HepG2 (cell line): ENCODE results near the gene PIK3CA. TPM values are rescaled to one million over a fixed set of nuclear protein-coding genes. Genes with fewer than 3 reads are reported as not detected.

Experiments
- ATAC-seq: fragments of 200-7000 bp; cut with Tn5 transposase; 3 replicates; pipeline ENCODE4 v1.9.1; 2020; ENCODE audit warnings: mild to moderate bottlenecking, moderate library complexity
- BruUV-seq: library from RNA; stranded (reverse); fragments of 400-500 nt; replicated peaks from 2 replicates; lab custom pipeline; 2021; lab: Mats Ljungman, UMichigan
- CTCF ChIA-PET: fragments of 300-600 bp; formaldehyde crosslinking; extraction: SDS; loops from one replicate; lab custom pipeline; 2021; ENCODE audit warnings: low total read pairs, inconsistent platforms, low intra/inter-chr PET ratio; lab: Yijun Ruan, JAX
- POLR2A ChIA-PET: fragments of 350-600 bp; sonication (Branson Sonifier 250); formaldehyde crosslinking; loops from one replicate; lab custom pipeline; 2020; ENCODE audit warnings: antibody characterized with exemption, inconsistent platforms; lab: Yijun Ruan, JAX
- DNase-seq: peaks from one replicate; pipeline ENCODE4 v3.0.0-alpha.2; 2015; ENCODE audit warnings: low spot score
- FAIRE-seq: peaks from 3 replicates; lab custom pipeline; 2011; peaks lifted over from hg19 to GRCh38; lab: Jason Lieb, UNC
- H2AFZ ChIP-seq: one replicate; pipeline ENCODE4 v1.6.1; 2011; ENCODE audit warnings: low read length, inconsistent platforms
- H3K27ac ChIP-seq: fragments of 300-600 bp; 3 replicates; pipeline ENCODE4 v1.8.0; 2011; ENCODE audit warnings: mixed run types, mild to moderate bottlenecking, mixed read lengths, low read length, inconsistent platforms; ENCODE audit not compliant: insufficient read depth; ENCODE audit errors: extremely low read length
- H3K27me3 ChIP-seq, 2 experiments: fragments of 200-600 bp in 1 of 2; 2 replicates in 1 of 2; 3 replicates in 1 of 2; pipeline versions ENCODE4 v1.6.0 to v1.8.0; 2011; ENCODE audit warnings: low read length in 2 of 2, mild to moderate bottlenecking in 2 of 2, moderate library complexity in 2 of 2, inconsistent platforms in 1 of 2; ENCODE audit not compliant: insufficient read depth in 2 of 2, control insufficient read depth in 1 of 2
- H3K36me3 ChIP-seq, 2 experiments: fragments of 200-600 bp in 1 of 2; replicated peaks in 1 of 2; 2 replicates in 1 of 2; 3 replicates in 1 of 2; pipeline versions ENCODE4 v1.5.1 to v1.8.0; 2011; ENCODE audit warnings: low read length in 2 of 2, inconsistent platforms in 1 of 2; ENCODE audit not compliant: insufficient read depth in 2 of 2, control insufficient read depth in 1 of 2
- H3K4me1 ChIP-seq: 2 replicates; pipeline ENCODE4 v1.5.1; 2012; ENCODE audit warnings: low read length, inconsistent platforms; ENCODE audit not compliant: insufficient read depth
- H3K4me2 ChIP-seq: 2 replicates; pipeline ENCODE4 v1.6.0; 2011; ENCODE audit warnings: low read depth, low read length, inconsistent platforms
- H3K4me3 ChIP-seq, 3 experiments: fragments of 200-600 bp in 1 of 3; sonication (generic), shearing (Covaris generic) in 1 of 3; replicated peaks in 1 of 3; 2 replicates each; pipeline ENCODE4 v1.5.1; 2011 to 2016; ENCODE audit warnings: low read length in 3 of 3, inconsistent platforms in 2 of 3, low read depth in 2 of 3, mild to moderate bottlenecking in 2 of 3, control low read depth in 1 of 3, mixed read lengths in 1 of 3; ENCODE audit not compliant: insufficient read depth in 1 of 3
- H3K79me2 ChIP-seq: one replicate; pipeline ENCODE4 v1.6.1; 2011; ENCODE audit warnings: low read length, inconsistent platforms; ENCODE audit not compliant: insufficient read depth
- H3K9ac ChIP-seq: 2 replicates; pipeline ENCODE4 v1.6.0; 2011; ENCODE audit warnings: mild to moderate bottlenecking, low read depth, low read length, inconsistent platforms; ENCODE audit not compliant: insufficient read depth
- H3K9me3 ChIP-seq: 2 replicates; pipeline ENCODE4 v1.5.1; 2012; ENCODE audit warnings: mild to moderate bottlenecking, low read length
- H4K20me1 ChIP-seq: 2 replicates; pipeline ENCODE4 v1.6.0; 2011; ENCODE audit warnings: inconsistent platforms, mild to moderate bottlenecking, low read length, moderate library complexity; ENCODE audit not compliant: insufficient read depth
- BCL3 ChIP-seq: sonication (generic); formaldehyde crosslinking; IDR thresholded peaks from 2 replicates; pipeline ENCODE4 v1.5.1; 2020; ENCODE audit warnings: mild to moderate bottlenecking, missing genetic modification reagents, moderate library complexity
- CBFB ChIP-seq: sonication (generic); formaldehyde crosslinking; IDR thresholded peaks from 2 replicates; pipeline ENCODE4 v1.4.0; 2020; ENCODE audit warnings: missing genetic modification reagents
- CHCHD3 ChIP-seq: sonication (generic); formaldehyde crosslinking; IDR thresholded peaks from 2 replicates; pipeline ENCODE4 v1.8.0; 2022; ENCODE audit warnings: mild to moderate bottlenecking, missing genetic modification reagents, moderate library complexity
- DZIP1 ChIP-seq: sonication (generic); formaldehyde crosslinking; IDR thresholded peaks from 2 replicates; pipeline ENCODE4 v1.5.0; 2020; ENCODE audit warnings: mild to moderate bottlenecking, missing genetic modification reagents
- EED ChIP-seq: sonication (generic); formaldehyde crosslinking; IDR thresholded peaks from 2 replicates; pipeline ENCODE4 v1.5.0; 2020; ENCODE audit warnings: mild to moderate bottlenecking, missing genetic modification reagents
- GZF1 ChIP-seq: sonication (generic); formaldehyde crosslinking; IDR thresholded peaks from 2 replicates; pipeline ENCODE4 v1.5.1; 2020; ENCODE audit warnings: mild to moderate bottlenecking, missing genetic modification reagents
- PLRG1 ChIP-seq: fragments of 450-650 bp; conservative IDR thresholded peaks from 2 replicates; pipeline ENCODE4 v1.6.1; 2016
- RARA ChIP-seq: IDR thresholded peaks from 2 replicates; pipeline ENCODE4 v1.6.1; 2016; ENCODE audit warnings: missing genetic modification reagents, missing compliant biosample characterization
- SP5 ChIP-seq: IDR thresholded peaks from 2 replicates; pipeline ENCODE4 v1.6.1; 2016; ENCODE audit warnings: low read depth, borderline replicate concordance
- SRY ChIP-seq: sonication (generic); formaldehyde crosslinking; IDR thresholded peaks from 2 replicates; pipeline ENCODE4 v1.8.0; 2022; ENCODE audit warnings: mild to moderate bottlenecking, missing genetic modification reagents
- TRIM24 ChIP-seq: sonication (generic); formaldehyde crosslinking; IDR thresholded peaks from 2 replicates; pipeline ENCODE4 v1.8.0; 2022; ENCODE audit warnings: mild to moderate bottlenecking, missing genetic modification reagents
- ZBTB21 ChIP-seq: sonication (generic); formaldehyde crosslinking; IDR thresholded peaks from 2 replicates; pipeline ENCODE4 v1.4.0; 2020; ENCODE audit warnings: missing genetic modification reagents
- ZNF292 ChIP-seq: sonication (generic); formaldehyde crosslinking; IDR thresholded peaks from 2 replicates; pipeline ENCODE4 v1.8.1; 2022; ENCODE audit warnings: mild to moderate bottlenecking, low read depth, missing genetic modification reagents, borderline replicate concordance
- ZNF724P ChIP-seq: sonication (generic); formaldehyde crosslinking; IDR thresholded peaks from 2 replicates; pipeline ENCODE4 v1.8.0; 2022; ENCODE audit warnings: missing genetic modification reagents, borderline replicate concordance
- ZNF839 ChIP-seq: sonication (generic); formaldehyde crosslinking; IDR thresholded peaks from 2 replicates; pipeline ENCODE4 v1.4.0; 2020; ENCODE audit warnings: missing genetic modification reagents, mild to moderate bottlenecking, borderline replicate concordance
- WGBS: methylation state at CpG from one replicate; pipeline ENCODE4 v1.1.6; 2017; ENCODE audit warnings: low lambda C conversion rate; 5-methylcytosine and 5-hydroxymethylcytosine counted together
- in situ Hi-C: cut with HindIII; loops from 2 replicates; pipeline ENCODE4 v1.10.0; 2017; ENCODE audit warnings: low pct_unique_long_range_greater_than_20kb; ENCODE audit not compliant: extremely low pct_ligation_motif_present
- intact Hi-C: fragments of 100-400 bp; cut with micrococcal nuclease; formaldehyde crosslinking; loops from one replicate; pipeline ENCODE4 v1.10.0; 2022; ENCODE audit not compliant: unreplicated experiment
- polyA plus RNA-seq, 8 experiments: library from polyadenylated mRNA; depleted of rRNA in 3 of 8; stranded (reverse) in 7 of 8; unstranded in 1 of 8; fragments of >200 nt; fragmentation: Illumina TruSeq in 4 of 8; extraction: Trizol in 4 of 8; gene quantifications; 2 replicates each; pipeline versions ENCODE4 v1.2.1 to v1.2.3, GENCODE V29; 2011 to 2016; ENCODE audit warnings: low read depth in 4 of 8, missing spikeins in 1 of 8, mixed read lengths in 1 of 8; ENCODE audit not compliant: insufficient read depth in 1 of 8
- total RNA-seq, 5 experiments: library from RNA; depleted of rRNA; stranded (reverse); fragments of >200 nt; fragmentation: Illumina TruSeq; extraction: Trizol; gene quantifications; 2 replicates each; pipeline ENCODE4 v1.2.3, GENCODE V29; 2016; ENCODE audit warnings: low read depth in 1 of 5
- TF ChIP-seq, protein P1 (sequence below): IDR thresholded peaks from 2 replicates; pipeline ENCODE4 v1.4.0; 2020; ENCODE audit warnings: mild to moderate bottlenecking, missing genetic modification reagents
- TF ChIP-seq, protein P2 (sequence below): sonication (generic); formaldehyde crosslinking; IDR thresholded peaks from 2 replicates; pipeline ENCODE4 v1.8.1; 2023; ENCODE audit warnings: missing genetic modification reagents, inconsistent platforms, borderline replicate concordance

The PIK3CA gene
- total and polyA plus RNA-seq, 2 of the 13 experiments (the other 11 are each of a cell fraction or from before 2014, with no cell fraction given), result 5.7 to 11.4 TPM

DNA sequence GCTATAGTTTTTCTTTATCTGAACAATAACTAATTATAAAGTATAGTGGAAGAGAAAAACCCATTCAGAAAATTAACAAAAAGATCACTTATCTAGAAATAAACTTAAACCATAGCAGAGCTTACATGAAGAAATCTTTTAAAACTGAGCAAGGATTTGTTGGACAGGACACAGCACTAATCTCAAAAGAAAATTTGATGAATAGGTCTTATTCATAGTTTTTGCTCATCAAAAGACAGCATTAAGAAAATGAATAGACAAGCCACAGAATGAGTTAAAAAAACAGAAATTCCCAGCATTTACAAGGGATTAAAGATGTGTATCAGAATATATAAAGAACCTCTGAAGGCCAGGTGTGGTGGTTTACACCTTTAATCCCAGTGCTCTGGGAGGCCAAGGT, 29.5 kb downstream of the PIK3CA start (continued):
- TF ChIP-seq GZF1, result no peak
- no peak for TF ChIP-seq RARA (CRISPR knock-in tag)
- TF ChIP-seq DZIP1 (CRISPR knock-in tag), result no peak
- no peak for TF ChIP-seq ZNF292 (CRISPR knock-in tag)
- TF ChIP-seq TRIM24, result no peak
- TF ChIP-seq PLRG1, result no peak
- no peak for TF ChIP-seq SP5 (CRISPR knock-in tag)
- no peak for TF ChIP-seq CBFB (CRISPR knock-in tag)
- TF ChIP-seq ZBTB21 (CRISPR knock-in tag), result no peak

- H3K27ac ChIP-seq, result no peak overlapping the region
- 94% methylated on average over 2 of the region's 2 CpGs for WGBS
- TF ChIP-seq ZNF724P (CRISPR knock-in tag), result no peak
- TF ChIP-seq, protein P1, sequence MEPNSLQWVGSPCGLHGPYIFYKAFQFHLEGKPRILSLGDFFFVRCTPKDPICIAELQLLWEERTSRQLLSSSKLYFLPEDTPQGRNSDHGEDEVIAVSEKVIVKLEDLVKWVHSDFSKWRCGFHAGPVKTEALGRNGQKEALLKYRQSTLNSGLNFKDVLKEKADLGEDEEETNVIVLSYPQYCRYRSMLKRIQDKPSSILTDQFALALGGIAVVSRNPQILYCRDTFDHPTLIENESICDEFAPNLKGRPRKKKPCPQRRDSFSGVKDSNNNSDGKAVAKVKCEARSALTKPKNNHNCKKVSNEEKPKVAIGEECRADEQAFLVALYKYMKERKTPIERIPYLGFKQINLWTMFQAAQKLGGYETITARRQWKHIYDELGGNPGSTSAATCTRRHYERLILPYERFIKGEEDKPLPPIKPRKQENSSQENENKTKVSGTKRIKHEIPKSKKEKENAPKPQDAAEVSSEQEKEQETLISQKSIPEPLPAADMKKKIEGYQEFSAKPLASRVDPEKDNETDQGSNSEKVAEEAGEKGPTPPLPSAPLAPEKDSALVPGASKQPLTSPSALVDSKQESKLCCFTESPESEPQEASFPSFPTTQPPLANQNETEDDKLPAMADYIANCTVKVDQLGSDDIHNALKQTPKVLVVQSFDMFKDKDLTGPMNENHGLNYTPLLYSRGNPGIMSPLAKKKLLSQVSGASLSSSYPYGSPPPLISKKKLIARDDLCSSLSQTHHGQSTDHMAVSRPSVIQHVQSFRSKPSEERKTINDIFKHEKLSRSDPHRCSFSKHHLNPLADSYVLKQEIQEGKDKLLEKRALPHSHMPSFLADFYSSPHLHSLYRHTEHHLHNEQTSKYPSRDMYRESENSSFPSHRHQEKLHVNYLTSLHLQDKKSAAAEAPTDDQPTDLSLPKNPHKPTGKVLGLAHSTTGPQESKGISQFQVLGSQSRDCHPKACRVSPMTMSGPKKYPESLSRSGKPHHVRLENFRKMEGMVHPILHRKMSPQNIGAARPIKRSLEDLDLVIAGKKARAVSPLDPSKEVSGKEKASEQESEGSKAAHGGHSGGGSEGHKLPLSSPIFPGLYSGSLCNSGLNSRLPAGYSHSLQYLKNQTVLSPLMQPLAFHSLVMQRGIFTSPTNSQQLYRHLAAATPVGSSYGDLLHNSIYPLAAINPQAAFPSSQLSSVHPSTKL (CRISPR knock-in tag), result no peak
- TF ChIP-seq SRY (CRISPR knock-in tag), result no peak
- TF ChIP-seq CHCHD3 (CRISPR knock-in tag), result no peak
- no peak for TF ChIP-seq EED (CRISPR knock-in tag)
- TF ChIP-seq ZNF839 (CRISPR knock-in tag), result no peak
- TF ChIP-seq, protein P2, sequence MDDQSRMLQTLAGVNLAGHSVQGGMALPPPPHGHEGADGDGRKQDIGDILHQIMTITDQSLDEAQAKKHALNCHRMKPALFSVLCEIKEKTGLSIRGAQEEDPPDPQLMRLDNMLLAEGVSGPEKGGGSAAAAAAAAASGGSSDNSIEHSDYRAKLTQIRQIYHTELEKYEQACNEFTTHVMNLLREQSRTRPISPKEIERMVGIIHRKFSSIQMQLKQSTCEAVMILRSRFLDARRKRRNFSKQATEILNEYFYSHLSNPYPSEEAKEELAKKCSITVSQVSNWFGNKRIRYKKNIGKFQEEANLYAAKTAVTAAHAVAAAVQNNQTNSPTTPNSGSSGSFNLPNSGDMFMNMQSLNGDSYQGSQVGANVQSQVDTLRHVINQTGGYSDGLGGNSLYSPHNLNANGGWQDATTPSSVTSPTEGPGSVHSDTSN (CRISPR knock-in tag), result no peak
- no peak for TF ChIP-seq BCL3 (CRISPR knock-in tag)
- TF ChIP-seq, all 625 proteins: peak for 0
- ChIA-PET CTCF (no interaction called here), POLR2A (no interaction called here)
- no peaks in the 10 kb centered on the region for H3K9me3 ChIP-seq
- DNase-seq (no peak), ATAC-seq (no peak), FAIRE-seq (no peak)
- no peak overlapping the region for H3K4me3 ChIP-seq
- 0 out of 2 replicates have a peak, but pooled peaks cover 8% of the 10 kb centered on the region for H4K20me1 ChIP-seq
- BruUV-seq, result no TSS peak
- no peaks in the 10 kb centered on the region for H3K27me3 ChIP-seq
- in situ Hi-C loops (no loop called here), intact Hi-C loops (no loop called here)
- H3K36me3 ChIP-seq, result no peaks in the 10 kb centered on the region
- peaks cover 19% of the 10 kb centered on the region for H3K79me2 ChIP-seq
- no peaks in the 10 kb centered on the region for H3K4me1 ChIP-seq
- H3K9ac ChIP-seq, result no peak overlapping the region
- no peak overlapping the region for H2AFZ ChIP-seq
- H3K4me2 ChIP-seq, result no peak overlapping the region
Measured at GRCh38 chr3:179179256-179179655, 31.1 kb downstream of the PIK3CA start.
